ENCODE measurements around the gene COMP. TPM values are rescaled to one million over a fixed set of nuclear protein-coding genes. Genes with fewer than 3 reads are reported as not detected.
A peak's percentile ranks its signal among the peaks of the same experiment; 100 is the strongest.
"Not testable (repeated sequence)": the region's sequence is repeated elsewhere in the genome, so short reads cannot be mapped to it uniquely, and the experiment has no call there.

COMP gene
- polyA plus RNA-seq, 1 donor (not counting 4 experiments of a cell fraction or from before 2014, with no cell fraction given), result not detected

GRCh38 chr19:18814063-18814462, 23.0 kb upstream of the COMP start:
- no peaks in the 10 kb centered on the region for H3K79me2 ChIP-seq (ENCODE audit: control insufficient read depth, insufficient read depth, low read length)
- TF ChIP-seq EZH2 (IDR thresholded peaks at IDR 0.05; ENCODE audit: low read length) (no peak), CTCF (optimal IDR thresholded peaks at IDR 0.05 in 1 of 3, IDR thresholded peaks at IDR 0.05 in 1 of 3, conservative IDR thresholded peaks at IDR 0.05 in 1 of 3; ENCODE audit: extremely low read depth in 1 of 3, insufficient read depth in 2 of 3, low read length in 3 of 3) (no peak)
- H3K4me3 ChIP-seq (ENCODE audit: control insufficient read depth in 2 of 3, extremely low read depth in 1 of 3, insufficient read depth in 2 of 3, low read depth in 1 of 3, low read length in 3 of 3), result no peak overlapping the region
- H3K27ac ChIP-seq (ENCODE audit: control insufficient read depth, insufficient read depth, low read length), result no peak overlapping the region
- no peaks in the 10 kb centered on the region for H3K27me3 ChIP-seq (ENCODE audit: control insufficient read depth, extremely low read depth, insufficient read depth, low read length)
- H3K36me3 ChIP-seq (ENCODE audit: control insufficient read depth in 2 of 2, extremely low read depth in 1 of 2, insufficient read depth in 2 of 2, low read length in 2 of 2), result no peaks in the 10 kb centered on the region
- no peak overlapping the region for H3K9ac ChIP-seq (ENCODE audit: control insufficient read depth, extremely low read depth, insufficient read depth, low read length)
- dilution Hi-C loops (cut with MboI; ENCODE audit: extremely low pct_ligation_motif_present, low sequenced_read_pairs), result no loop called here
- no peaks in the 10 kb centered on the region for H3K4me1 ChIP-seq (ENCODE audit: control insufficient read depth, extremely low read depth, insufficient read depth, low read length)
- H3K9me1 ChIP-seq (ENCODE audit: control insufficient read depth, extremely low read depth, insufficient read depth, low read length), result no peaks in the 10 kb centered on the region
- no peak overlapping the region for H3K4me2 ChIP-seq (ENCODE audit: control insufficient read depth, extremely low read depth, insufficient read depth, low read depth, low read length)
- H4K20me1 ChIP-seq (ENCODE audit: control insufficient read depth, extremely low read depth, insufficient read depth, low read length), result no peaks in the 10 kb centered on the region
- H2AFZ ChIP-seq (ENCODE audit: control insufficient read depth, low read length), result no peak overlapping the region
- H3K9me3 ChIP-seq (ENCODE audit: control insufficient read depth, low read depth, low read length), result no peaks in the 10 kb centered on the region
- DNase-seq (ENCODE audit: low read depth, low spot score) (no peak), FAIRE-seq (no peak)

GRCh38 chr19:18811638-18812037, 20.5 kb upstream of the COMP start:
- H3K4me3 ChIP-seq (ENCODE audit: control insufficient read depth in 2 of 3, extremely low read depth in 1 of 3, insufficient read depth in 2 of 3, low read depth in 1 of 3, low read length in 3 of 3); H4K20me1 ChIP-seq (ENCODE audit: control insufficient read depth, extremely low read depth, insufficient read depth, low read length); dilution Hi-C loops (cut with MboI; ENCODE audit: extremely low pct_ligation_motif_present, low sequenced_read_pairs); H3K9ac ChIP-seq (ENCODE audit: control insufficient read depth, extremely low read depth, insufficient read depth, low read length); H3K27me3 ChIP-seq (ENCODE audit: control insufficient read depth, extremely low read depth, insufficient read depth, low read length); H3K4me2 ChIP-seq (ENCODE audit: control insufficient read depth, extremely low read depth, insufficient read depth, low read depth, low read length); H2AFZ ChIP-seq (ENCODE audit: control insufficient read depth, low read length); FAIRE-seq; H3K79me2 ChIP-seq (ENCODE audit: control insufficient read depth, insufficient read depth, low read length); H3K9me3 ChIP-seq (ENCODE audit: control insufficient read depth, low read depth, low read length); H3K9me1 ChIP-seq (ENCODE audit: control insufficient read depth, extremely low read depth, insufficient read depth, low read length); H3K4me1 ChIP-seq (ENCODE audit: control insufficient read depth, extremely low read depth, insufficient read depth, low read length); DNase-seq (ENCODE audit: low read depth, low spot score); H3K36me3 ChIP-seq (ENCODE audit: control insufficient read depth in 2 of 2, extremely low read depth in 1 of 2, insufficient read depth in 2 of 2, low read length in 2 of 2); H3K27ac ChIP-seq (ENCODE audit: control insufficient read depth, insufficient read depth, low read length): not testable (repeated sequence)

GRCh38 chr19:18809149-18809868, 18.2 kb upstream of the COMP start:
- no peak overlapping the region for H3K4me3 ChIP-seq (ENCODE audit: control insufficient read depth in 2 of 3, extremely low read depth in 1 of 3, insufficient read depth in 2 of 3, low read depth in 1 of 3, low read length in 3 of 3)
- no peaks in the 10 kb centered on the region for H3K9me3 ChIP-seq (ENCODE audit: control insufficient read depth, low read depth, low read length)
- H3K4me2 ChIP-seq (ENCODE audit: control insufficient read depth, extremely low read depth, insufficient read depth, low read depth, low read length), result peak overlapping the region; percentile 11
- H3K27me3 ChIP-seq (ENCODE audit: control insufficient read depth, extremely low read depth, insufficient read depth, low read length), result peaks cover 4% of the 10 kb centered on the region
- dilution Hi-C loops (cut with MboI; ENCODE audit: extremely low pct_ligation_motif_present, low sequenced_read_pairs), result no loop called here
- H3K4me1 ChIP-seq (ENCODE audit: control insufficient read depth, extremely low read depth, insufficient read depth, low read length), result no peaks in the 10 kb centered on the region
- DNase-seq (ENCODE audit: low read depth, low spot score), result no peak
- peak; percentile 56 for FAIRE-seq
- no peak overlapping the region for H2AFZ ChIP-seq (ENCODE audit: control insufficient read depth, low read length)
- no peaks in the 10 kb centered on the region for H3K79me2 ChIP-seq (ENCODE audit: control insufficient read depth, insufficient read depth, low read length)
- TF ChIP-seq EZH2 (IDR thresholded peaks at IDR 0.05; ENCODE audit: low read length) (no peak), CTCF (optimal IDR thresholded peaks at IDR 0.05 in 1 of 3, IDR thresholded peaks at IDR 0.05 in 1 of 3, conservative IDR thresholded peaks at IDR 0.05 in 1 of 3; ENCODE audit: extremely low read depth in 1 of 3, insufficient read depth in 2 of 3, low read length in 3 of 3) (no peak)
- H3K36me3 ChIP-seq (ENCODE audit: control insufficient read depth in 2 of 2, extremely low read depth in 1 of 2, insufficient read depth in 2 of 2, low read length in 2 of 2), result no peaks in the 10 kb centered on the region
- no peaks in the 10 kb centered on the region for H3K9me1 ChIP-seq (ENCODE audit: control insufficient read depth, extremely low read depth, insufficient read depth, low read length)
- H3K9ac ChIP-seq (ENCODE audit: control insufficient read depth, extremely low read depth, insufficient read depth, low read length), result no peak overlapping the region
- H3K27ac ChIP-seq (ENCODE audit: control insufficient read depth, insufficient read depth, low read length), result no peak overlapping the region
- no peaks in the 10 kb centered on the region for H4K20me1 ChIP-seq (ENCODE audit: control insufficient read depth, extremely low read depth, insufficient read depth, low read length)
